Esophagus squamous epithelium (tissue), 4 donors: Measurements from ENCODE around the gene KIF5C.

Experiments
- CTCF ChIP-seq, 6 experiments: fragments of 450-650 bp in 4 of 6; fragments of 200-600 bp in 2 of 6; sonication (generic) in 2 of 6; IDR thresholded peaks; one replicate each; pipeline ENCODE4 v1.5.1; 2016 to 2019; ENCODE audit warnings: antibody characterized with exemption in 6 of 6, mild to moderate bottlenecking in 4 of 6, moderate library complexity in 4 of 6
- POLR2A ChIP-seq, 4 donors: fragments of 450-650 bp; IDR thresholded peaks; one replicate each; pipeline ENCODE4 v1.6.1; 2017; ENCODE audit warnings: antibody characterized with exemption in 4 of 4, mild to moderate bottlenecking in 4 of 4, moderate library complexity in 3 of 4

- no peak for TF ChIP-seq POLR2A (IDR thresholded peaks at IDR 0.05)
- TF ChIP-seq CTCF (IDR thresholded peaks at IDR 0.05) = peak; percentile 22 to 53 (median 36)
Measured at GRCh38 chr2:148926291-148926961, 51.4 kb downstream of the KIF5C start.
